HG03159 (cell line): ENCODE measurements around the gene GNB1.
"Not testable (repeated sequence)": the region's sequence is repeated elsewhere in the genome, so short reads cannot be mapped to it uniquely, and the experiment has no call there.

Experiments used
- ATAC-seq: cut with Tn5 transposase; IDR thresholded peaks from one replicate; pipeline ENCODE4 v1.9.1; 2021; ENCODE audit warnings: mild to moderate bottlenecking, moderate library complexity; ENCODE audit not compliant: unreplicated experiment

GNB1 gene

DNA sequence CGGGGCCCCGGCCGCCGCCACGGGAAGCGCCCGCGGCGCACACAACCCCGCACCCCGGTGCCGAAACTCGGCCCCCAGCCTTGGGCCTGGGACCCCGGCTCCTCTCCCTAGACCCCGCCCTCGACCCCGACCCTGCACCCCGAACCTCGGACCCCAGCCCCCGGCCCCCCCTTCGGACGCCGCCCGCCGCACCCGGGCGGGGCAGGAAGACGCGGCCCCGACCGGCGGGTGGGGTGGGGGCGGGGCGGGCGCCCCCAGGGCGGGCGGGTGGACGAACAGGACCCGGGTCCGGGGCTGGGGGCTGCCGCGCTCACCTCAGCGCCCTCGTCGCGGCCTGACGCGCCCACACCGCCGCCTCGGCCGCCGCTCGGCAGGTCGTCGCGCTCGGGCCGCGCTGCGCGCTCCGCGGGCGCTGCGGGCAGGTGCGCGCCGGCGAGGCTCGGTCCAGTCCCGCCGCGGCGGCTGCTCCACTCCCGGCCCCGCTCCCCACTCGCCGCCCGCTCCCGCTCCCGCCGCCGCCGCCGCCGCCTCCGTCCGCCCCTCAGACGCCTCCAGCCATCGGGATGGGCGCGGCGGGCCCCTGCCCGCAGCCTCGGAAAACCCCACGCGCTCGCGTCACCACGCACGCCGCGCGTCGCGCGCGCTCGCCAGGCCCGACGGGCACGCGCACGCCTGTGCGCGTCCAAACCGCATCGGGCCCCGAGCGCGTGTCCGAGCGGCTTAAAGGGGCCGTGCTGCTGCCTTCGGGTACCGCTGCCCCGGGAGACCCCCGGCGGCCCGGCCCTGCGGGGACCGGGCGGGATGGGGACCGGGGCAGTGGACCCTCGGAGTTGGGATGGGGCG, at the start of gene GNB1:
Gene GNB1, minus strand, starts transcription at position 582 of the 843 bp plus-strand sequence. CDS start 65,634 bp downstream, outside the sequence.
- peak; percentile 59 for ATAC-seq

DNA sequence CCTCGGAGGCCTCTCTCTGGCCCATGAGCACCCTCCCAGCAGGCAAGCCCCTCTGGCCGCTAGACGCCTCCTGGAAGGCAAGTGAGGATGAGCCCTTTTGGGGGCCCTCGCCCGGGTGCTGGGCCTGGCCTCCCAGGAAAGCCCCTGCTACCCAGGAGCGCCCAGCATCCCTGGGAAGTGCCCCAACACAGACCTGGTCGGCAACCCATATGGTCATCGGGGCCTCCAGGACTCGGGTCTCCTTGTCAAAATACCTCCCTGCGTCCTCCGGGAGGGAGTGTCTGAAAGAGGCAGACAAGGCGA, 49.2 kb upstream of the GNB1 start:
- no peak for ATAC-seq

DNA sequence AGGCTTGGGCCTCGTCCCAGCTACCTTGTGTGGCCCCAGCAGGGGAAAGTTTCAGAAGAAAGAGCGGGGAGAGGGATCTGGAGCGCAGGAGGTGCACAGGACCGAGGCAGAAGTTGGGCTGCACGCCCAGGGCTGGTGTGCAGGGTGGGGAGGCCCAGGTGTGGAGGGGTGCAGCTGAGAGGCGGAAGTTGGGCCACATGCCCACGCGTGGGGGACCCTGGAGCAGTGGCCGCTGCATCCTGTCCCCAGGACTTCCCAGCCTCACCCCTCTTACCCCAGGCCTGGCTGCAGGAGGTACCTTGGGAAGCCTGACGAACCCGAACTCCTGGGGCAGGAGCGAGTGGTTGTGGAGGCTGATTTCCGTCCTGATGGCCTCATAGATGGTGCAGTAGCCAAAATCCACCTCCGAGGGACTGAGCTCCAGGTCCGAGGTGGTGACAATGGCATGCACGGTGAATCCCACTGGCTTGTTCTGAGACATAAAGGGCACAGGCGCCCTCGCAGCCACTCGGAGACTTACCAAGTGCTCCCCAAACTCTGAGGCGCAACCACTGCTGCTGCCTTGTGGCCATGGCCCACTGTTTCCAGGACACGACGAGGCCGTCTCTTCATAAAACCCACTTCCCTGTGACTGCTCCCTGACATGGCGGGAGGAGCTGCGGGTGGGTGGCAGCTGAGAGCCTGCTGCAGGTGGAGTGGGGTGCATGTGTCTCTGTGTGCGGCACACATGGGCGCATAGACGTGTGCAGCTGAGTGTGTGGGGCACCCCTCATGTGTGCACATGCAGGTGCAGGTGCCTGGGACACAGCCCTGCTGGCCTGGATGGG, 48.6 kb upstream of the GNB1 start:
- no peak for ATAC-seq

DNA sequence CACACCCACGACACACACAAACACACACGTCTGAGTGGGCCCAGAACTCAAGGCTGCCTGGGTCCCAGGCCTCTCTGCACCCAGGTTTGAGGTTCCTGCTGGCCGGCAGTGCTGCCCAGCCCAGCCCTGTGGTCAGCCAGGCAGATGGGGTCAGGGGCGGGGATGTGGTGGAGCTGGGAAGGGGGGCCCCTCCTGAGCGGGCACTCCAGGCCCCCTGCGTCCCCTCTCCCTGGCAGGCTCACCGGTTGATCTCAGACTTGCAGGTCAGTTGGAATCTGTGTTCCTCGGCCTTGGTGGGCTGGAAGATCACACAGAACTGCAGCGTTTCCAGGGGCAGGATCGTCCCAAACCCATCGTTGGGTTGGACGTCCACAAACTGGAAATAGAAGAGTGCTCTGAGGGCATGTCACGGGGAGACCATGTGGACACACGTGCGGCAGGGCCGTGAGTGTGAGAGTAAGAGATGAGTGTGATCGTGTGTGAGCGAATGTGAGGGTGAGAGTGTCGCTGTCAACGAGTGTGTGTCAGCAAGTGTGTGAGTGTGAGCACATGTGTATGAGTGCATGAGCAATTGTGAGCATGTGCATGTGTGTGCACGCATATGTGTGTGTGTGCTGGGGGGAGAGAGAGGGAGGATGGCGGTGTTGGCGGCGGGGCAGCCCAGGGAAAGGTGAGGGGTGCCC, 47.9 kb upstream of the GNB1 start:
- ATAC-seq: no peak

DNA sequence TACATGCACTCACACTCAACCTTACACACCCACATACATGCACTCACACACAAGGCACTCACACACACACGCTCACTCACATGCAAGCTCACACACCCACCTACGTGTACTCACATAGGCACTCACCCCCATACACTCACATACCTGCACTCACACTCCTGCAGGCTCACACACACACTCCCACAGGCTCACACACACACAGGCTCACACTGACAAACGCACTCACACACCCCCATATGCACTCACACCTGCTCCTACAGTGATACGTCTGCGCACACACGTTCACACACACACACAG, 47.3 kb upstream of the GNB1 start:
- ATAC-seq: no peak

DNA sequence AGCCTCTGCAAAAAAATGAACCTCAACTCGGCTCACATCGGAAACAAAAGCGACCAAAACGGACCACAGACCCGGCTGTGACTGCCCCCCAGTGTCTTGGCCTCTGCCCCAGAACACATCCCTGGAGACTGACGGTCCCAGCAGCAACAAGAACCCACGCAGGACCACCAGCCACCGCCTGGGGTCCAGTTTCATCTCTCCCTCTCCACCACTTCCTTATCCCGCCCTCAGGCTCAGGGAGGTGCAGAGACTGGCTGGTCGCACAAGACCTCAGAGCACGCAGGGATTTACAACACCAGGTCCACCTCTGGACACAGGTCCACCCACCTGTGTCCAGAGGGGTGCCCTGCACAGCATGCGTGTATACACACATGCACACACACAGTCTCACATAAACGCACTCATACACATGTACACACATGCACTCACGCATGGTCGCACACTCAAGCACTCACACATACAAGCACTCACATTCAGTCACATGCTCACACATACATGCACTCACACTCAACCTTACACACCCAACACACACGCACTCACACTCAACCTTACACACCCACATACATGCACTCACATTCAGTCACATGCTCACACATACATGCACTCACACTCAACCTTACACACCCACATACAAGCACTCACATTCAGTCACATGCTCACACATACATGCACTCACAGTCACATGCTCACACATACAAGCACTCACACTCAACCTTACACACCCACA, 46.8 kb upstream of the GNB1 start:
- no peak for ATAC-seq

DNA sequence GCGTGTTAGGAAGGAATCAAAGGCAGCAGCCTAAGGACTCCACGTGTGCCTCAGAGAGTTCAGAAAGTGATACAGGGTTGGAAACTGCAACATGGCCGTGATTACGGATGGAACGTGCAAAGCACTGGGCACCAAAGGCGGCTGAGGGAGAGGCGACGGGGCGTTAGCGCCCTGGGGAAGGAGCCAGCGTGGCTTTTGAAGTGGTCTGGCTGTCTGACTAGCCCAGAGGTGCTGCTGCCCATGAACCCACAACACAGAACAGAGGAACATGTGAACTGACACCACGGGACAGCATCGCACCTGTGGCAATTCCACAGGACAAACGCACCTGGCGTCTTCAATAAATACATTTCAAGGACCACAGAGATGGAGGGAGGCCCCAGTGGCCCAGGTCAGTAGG, 46.2 kb upstream of the GNB1 start:
- no peak for ATAC-seq

DNA sequence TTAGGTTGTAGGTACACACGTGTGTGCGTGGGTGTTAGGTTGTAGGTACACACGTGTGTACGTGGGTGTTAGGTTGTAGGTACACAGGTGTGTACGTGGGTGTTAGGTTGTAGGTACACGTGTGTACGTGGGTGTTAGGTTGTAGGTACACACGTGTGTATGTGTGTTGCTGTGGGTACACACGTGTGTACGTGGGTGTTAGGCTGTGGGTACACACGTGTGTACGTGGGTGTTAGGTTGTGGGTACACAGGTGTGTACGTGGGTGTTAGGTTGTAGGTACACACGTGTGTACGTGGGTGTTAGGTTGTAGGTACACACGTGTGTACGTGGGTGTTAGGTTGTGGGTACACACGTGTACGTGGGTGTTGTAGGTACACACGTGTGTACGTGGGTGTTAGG, 44.0 kb upstream of the GNB1 start:
- ATAC-seq: not testable (repeated sequence)

DNA sequence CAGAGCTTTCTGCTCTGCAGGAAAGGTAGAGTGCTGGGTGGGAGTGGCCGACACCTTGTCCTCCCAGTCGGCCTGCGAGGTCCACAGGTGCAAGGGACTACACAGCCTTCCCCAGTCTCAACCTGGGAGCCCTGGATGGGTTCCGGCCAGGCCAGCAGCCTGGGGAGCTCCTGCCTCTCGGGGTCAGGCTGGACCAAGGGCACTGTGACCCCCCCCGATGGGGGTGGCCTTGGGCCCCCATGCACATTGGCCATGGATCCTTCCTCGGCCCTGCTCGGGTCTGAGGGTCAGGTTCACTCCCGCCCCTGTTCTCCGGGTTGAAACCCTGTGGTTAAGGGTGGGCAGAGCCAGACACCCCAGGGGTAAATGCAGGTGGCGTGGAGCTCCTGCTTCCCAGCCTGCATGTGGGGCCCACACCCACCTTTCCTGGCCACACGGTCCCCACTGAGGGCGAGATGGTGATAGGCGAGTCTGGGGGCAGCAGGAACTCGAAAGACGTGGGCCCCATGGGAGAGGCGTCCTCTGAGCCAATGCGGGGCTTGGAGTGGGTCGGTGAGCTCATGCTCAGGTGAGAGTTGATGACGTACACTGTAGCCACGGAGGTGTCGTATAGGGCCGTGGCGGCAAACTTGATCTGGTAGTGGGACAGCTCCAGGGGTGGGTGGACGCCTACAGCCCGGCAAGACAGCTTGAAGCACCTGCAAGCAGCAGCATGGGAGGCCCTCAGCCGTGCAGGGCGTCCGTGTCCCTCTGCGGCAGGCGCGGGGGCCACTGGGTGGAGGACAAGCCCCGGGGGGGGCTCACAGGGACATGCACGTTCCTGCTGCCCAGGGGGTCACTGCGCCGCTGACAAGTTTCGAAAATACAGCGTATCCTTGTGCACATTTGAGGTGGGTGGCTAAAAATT, 39.0 kb upstream of the GNB1 start:
- no peak for ATAC-seq

DNA sequence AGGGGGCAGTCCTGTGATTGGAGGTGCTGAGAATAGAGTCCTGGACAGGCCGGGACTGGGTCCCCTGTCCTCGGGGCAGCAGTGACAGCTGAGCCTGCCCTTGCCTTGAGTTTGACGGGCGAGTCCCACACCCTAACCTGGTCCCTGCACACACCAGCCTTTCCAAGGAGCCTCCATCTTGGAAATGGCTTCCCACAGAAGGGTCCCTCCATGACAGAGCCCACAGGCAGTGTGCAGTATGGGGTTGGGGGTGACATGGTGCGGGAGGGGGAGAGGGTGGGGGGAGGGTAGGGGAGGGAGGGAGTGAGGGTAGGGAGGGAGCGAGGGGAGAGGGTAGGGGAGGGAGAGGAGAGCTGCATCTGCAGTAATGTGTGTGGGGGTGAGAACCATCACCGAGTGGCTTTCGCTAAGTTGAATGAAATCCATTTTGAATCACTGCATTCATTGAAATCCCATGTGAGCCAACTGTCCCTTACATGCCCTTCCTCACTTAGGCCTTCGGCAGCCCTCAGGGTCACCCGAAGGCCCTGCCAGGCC, 38.3 kb upstream of the GNB1 start:
- no peak for ATAC-seq

DNA sequence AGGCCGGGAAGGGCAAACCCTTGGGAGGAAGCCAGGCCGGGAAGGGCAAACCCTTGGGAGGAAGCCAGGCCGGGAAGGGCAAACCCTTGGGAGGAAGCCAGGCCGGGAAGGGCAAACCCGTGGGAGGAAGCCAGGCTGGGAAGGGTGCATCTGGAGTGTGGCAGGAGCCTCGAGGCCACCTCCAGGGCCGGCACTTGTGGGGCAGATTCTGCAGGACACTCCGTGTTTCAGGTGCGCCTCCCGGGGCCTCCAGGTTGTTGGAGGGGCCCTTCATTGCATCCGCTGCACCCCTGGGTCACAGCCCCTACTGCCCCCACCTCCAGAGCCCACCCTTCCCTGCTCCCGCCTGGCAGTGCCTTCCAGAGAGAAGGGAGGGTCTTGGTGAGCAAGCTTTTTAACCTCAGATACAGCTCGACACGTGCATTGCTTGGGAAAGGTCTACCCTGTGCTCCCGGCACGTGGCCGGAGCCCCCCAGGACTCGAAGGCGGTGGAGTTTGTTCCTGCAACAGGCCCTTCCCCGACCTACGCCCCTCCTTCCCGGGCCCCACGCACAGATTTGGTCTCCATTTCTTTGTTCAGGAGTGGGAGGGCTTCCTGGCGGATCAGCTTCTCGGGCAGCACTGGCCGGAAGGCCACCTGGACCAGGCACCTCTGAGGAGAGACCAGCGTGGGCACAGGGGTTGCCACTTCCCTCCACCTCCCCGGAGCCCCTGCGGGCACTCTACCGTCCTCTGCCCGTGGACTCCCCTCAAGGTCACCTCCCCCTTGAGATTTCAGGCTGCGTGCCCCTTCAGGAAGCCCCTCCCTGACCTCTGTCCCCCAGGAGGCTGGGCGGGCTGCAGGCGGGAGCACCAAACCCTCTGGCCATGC, 37.6 kb upstream of the GNB1 start:
- ATAC-seq: no peak

DNA sequence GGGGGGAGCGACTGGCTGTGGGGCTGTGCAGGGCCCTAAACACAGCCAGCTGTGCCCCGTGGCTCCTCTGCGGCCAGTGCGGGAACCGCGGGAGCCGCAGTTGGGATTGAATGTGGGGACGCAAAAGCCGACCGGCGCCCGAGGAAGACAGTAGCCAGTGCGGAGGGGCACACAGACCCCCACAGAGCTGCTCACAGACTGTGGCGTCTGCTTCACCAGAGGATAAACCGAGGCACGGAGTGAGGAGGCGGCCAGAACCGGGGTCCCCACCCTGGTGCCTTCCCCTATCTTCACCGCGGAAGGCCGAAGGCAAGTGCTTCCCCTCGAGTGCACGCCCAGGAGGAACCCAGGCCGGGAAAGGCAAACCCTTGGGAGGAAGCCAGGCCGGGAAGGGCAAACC, 36.9 kb upstream of the GNB1 start:
- ATAC-seq: no peak

DNA sequence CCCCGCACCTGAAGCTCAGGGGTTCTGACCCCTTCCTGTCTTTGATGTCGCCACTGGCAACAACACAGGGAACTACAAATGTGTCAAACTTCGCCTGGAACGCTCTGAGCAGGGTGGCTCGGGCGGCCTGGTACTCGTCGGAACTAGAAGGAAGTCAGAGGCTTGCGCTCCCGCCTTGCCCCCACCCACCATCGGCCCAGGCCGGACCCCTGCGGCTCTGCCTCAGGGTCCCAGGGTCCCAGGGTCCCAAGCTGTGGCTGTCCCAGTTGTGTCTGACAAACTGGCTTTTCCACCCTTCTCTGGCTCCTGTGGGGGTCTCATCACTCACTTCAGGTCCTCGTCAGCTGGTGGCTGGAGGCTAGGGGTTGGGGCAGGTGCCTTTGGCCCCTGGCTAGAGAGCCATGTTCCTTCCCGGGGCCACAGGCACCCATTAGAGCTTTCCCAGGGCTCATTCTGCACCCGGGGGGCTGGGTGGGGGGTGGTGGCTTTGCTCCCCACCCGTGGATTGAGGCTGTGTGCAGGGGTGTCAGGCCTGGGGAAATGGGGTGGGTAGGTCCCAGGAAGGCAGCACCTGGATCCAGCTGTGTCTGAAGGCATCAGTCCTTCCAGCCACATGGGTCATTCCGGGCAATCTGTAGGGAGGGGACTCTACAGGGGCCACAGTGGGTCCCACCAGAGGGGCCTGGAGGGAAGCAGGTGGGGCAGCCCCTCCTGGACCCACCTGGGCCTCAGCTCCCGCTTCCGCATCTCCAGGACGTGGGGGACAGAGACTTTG, 36.2 kb upstream of the GNB1 start:
- ATAC-seq: no peak

DNA sequence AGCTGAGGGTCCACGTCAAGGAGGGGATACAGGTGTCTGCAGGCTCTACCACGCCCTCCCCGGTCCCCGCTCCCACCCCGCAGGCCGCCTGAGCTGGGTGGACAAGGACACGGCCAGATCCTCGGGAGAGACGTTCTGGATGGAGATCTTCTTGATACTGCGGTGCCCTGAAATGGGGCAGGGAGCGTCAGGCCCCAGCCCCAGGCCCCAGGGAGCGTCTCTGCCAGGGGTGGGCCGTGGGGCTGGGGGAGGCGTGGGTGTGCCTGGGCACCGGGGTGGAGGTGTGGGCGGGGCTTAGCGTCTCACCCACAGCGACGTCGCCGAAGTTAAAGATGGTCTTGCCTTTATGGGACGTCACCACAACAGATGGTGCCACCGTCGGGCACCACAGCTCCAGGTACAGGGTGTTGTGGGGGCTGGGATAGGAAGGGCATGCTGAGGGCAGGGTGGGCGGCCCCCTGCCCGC, 35.5 kb upstream of the GNB1 start:
- ATAC-seq: no peak

DNA sequence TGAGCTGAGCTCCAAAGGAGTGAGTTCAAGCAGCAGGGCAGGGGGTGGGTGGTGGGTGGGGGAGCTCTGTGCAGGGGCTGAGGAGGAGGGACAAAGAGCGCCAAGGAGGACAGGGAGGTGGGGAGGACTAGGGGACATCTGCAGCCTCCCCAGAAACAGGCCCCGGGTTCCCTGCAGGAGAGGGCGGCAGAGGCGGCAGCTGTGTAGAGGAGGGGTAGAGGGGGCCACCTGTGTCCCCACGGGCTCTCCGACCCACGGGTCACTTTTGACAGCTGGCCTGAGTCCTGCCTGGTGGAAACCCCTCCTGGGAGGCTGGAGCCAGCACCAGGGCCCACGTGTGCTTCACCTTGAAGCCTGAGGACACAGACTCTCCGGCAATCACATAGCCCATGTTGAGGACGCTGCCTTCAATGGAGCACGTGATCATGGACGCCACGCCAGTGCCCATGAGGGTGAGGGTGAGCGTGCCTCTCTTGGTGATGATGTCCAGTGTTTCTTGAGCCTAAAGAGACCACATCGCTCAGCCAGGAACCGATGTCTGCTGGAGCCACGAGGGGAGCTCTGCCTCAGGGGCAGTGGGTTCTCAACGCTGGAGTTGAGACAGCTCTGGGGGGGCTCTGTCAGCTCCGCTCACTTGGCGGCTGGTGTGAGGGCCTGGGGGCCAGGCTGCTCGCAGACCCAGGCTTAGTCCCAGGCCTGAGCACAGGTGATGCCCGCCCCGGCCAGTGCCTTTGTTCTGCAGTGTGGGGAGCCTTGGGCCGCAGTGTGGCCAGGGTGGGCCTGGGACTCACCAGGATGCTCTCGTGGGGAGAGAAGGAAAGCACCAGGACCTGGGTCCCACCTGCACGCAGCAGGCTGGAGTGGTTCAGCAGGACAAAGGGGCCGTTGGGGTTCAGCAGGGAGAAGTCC, 34.8 kb upstream of the GNB1 start:
- no peak for ATAC-seq

DNA sequence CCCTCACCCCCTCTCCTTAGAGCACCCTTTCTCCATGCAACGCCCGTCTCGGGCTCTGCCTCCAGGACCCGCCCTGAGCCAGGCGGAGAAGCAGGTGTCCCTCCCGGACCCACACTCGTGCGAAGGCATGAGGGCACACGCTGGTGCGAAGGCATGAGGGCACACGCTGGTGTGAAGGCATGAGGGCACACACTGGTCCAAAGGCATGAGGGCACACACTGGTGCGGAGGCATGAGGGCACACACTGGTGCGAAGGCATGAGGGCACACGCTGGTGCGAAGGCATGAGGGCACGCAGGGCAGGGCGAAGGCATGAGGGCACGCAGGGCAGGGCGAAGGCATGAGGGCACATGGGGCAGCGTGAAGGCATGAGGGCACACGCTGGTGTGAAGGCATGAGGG, 34.0 kb upstream of the GNB1 start:
- ATAC-seq: no peak

DNA sequence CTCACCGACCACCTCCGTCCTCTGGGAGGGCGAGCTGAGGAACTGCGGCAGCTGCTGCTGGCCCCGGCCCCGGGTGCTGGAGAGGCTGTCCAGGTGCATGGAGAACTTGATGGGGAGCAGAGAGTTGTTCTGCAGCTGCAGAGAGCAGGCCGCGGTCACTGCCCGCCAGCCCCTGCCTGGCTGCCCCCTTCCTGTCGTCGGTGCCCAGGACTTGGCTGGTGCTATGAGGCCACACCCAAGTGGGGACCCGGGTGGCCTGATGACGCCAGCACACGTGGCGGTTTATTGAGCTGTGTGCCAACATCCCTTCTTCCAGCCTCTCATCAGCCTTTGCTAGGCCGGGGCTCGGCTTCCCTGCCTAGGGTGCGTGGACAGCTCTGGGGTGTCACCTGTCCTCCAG, 33.5 kb upstream of the GNB1 start:
- no peak for ATAC-seq
